Fibroblast of lung (primary cell): ENCODE data around the gene CCNDBP1. TPM values are rescaled to one million over a fixed set of nuclear protein-coding genes. Genes with fewer than 3 reads are reported as not detected.
"Not testable (repeated sequence)": the region's sequence is repeated elsewhere in the genome, so short reads cannot be mapped to it uniquely, and the experiment has no call there.

Source experiments
- DNase-seq, 2 donors: peaks; one replicate each; pipeline versions ENCODE4 v3.0.0 to v3.0.0-alpha.2; 2010; ENCODE audit warnings: low read depth in 2 of 2
- H2AFZ ChIP-seq: 2 replicates; pipeline ENCODE4 v1.5.1; 2012; ENCODE audit warnings: low read length, control low read depth, inconsistent platforms
- H3K27ac ChIP-seq: 2 replicates; pipeline ENCODE4 v1.5.1; 2011; ENCODE audit warnings: low read length, control low read depth; ENCODE audit not compliant: insufficient read depth
- H3K27me3 ChIP-seq: 2 replicates; pipeline ENCODE4 v1.5.1; 2011; ENCODE audit warnings: mild to moderate bottlenecking, low read length; ENCODE audit not compliant: control insufficient read depth, insufficient read depth
- H3K36me3 ChIP-seq: 2 replicates; pipeline ENCODE4 v1.5.1; 2011; ENCODE audit warnings: low read length; ENCODE audit not compliant: control insufficient read depth, insufficient read depth
- H3K4me1 ChIP-seq: 2 replicates; pipeline ENCODE4 v1.5.1; 2011; ENCODE audit warnings: low read length; ENCODE audit not compliant: control insufficient read depth, insufficient read depth; ENCODE audit errors: extremely low read depth
- H3K4me2 ChIP-seq: 2 replicates; pipeline ENCODE4 v1.5.1; 2011; ENCODE audit warnings: low read length, control low read depth; ENCODE audit not compliant: insufficient read depth; ENCODE audit errors: extremely low read depth
- H3K4me3 ChIP-seq, 4 experiments: fragments of 200-600 bp in 1 of 4; sonication (generic) in 1 of 4; replicated peaks in 1 of 4; 2 replicates each; pipeline ENCODE4 v1.5.1; 2011 to 2016; ENCODE audit warnings: low read length in 4 of 4, low read depth in 3 of 4, mild to moderate bottlenecking in 3 of 4, control low read depth in 2 of 4, inconsistent platforms in 1 of 4, mixed read lengths in 1 of 4; ENCODE audit not compliant: insufficient read depth in 1 of 4; ENCODE audit errors: control extremely low read depth in 1 of 4
- H3K79me2 ChIP-seq: 2 replicates; pipeline ENCODE4 v1.5.1; 2012; ENCODE audit warnings: mild to moderate bottlenecking, low read length, inconsistent platforms; ENCODE audit not compliant: control insufficient read depth, insufficient read depth
- H3K9ac ChIP-seq: 2 replicates; pipeline ENCODE4 v1.5.1; 2011; ENCODE audit warnings: mild to moderate bottlenecking, low read length, control low read depth; ENCODE audit not compliant: insufficient read depth
- H3K9me3 ChIP-seq: 2 replicates; pipeline ENCODE4 v1.5.1; 2012; ENCODE audit warnings: low read depth, low read length; ENCODE audit not compliant: control insufficient read depth, insufficient read depth
- H4K20me1 ChIP-seq: 2 replicates; pipeline ENCODE4 v1.5.1; 2011; ENCODE audit warnings: low read length; ENCODE audit not compliant: control insufficient read depth, insufficient read depth; ENCODE audit errors: extremely low read depth
- CTCF ChIP-seq, 2 donors: IDR thresholded peaks in 1 of 2; conservative IDR thresholded peaks in 1 of 2; 1 replicate in 1 of 2; 2 replicates in 1 of 2; pipeline ENCODE4 v1.5.1; 2011 to 2012; ENCODE audit warnings: low read length in 2 of 2, control low read depth in 1 of 2, inconsistent platforms in 1 of 2, low read depth in 1 of 2, mild to moderate bottlenecking in 1 of 2
- EZH2 ChIP-seq: IDR thresholded peaks from 2 replicates; pipeline ENCODE4 v1.5.1; 2012; ENCODE audit warnings: low read length, control low read depth, mild to moderate bottlenecking; ENCODE audit errors: missing control alignments
- polyA plus RNA-seq, 2 donors: library from polyadenylated mRNA; depleted of rRNA in 1 of 2; stranded (reverse) in 1 of 2; unstranded in 1 of 2; fragments of >200 nt; gene quantifications; 2 replicates each; pipeline ENCODE4 v1.2.1, GENCODE V29; 2011 to 2012; ENCODE audit warnings: missing spikeins in 1 of 2
- total RNA-seq: library from RNA; depleted of rRNA; stranded (reverse); fragments of >200 nt; gene quantifications from 2 replicates; pipeline ENCODE4 v1.2.1, GENCODE V29; 2014

The CCNDBP1 gene
- total and polyA plus RNA-seq, 2 donors (not counting 1 experiment from before 2014, with no cell fraction given) = 78.4 to 101 TPM

GRCh38 chr15:43151688-43152087, 33.5 kb upstream of the CCNDBP1 start:
- H3K4me3 ChIP-seq = no peak overlapping the region
- H2AFZ ChIP-seq = no peak overlapping the region
- H3K4me1 ChIP-seq = no peaks in the 10 kb centered on the region
- H3K9me3 ChIP-seq = no peaks in the 10 kb centered on the region
- TF ChIP-seq EZH2 (no peak), CTCF (conservative IDR thresholded peaks at IDR 0.05 in 1 of 2, IDR thresholded peaks at IDR 0.05 in 1 of 2; ENCODE audit: low read depth in 1 of 2, low read length in 2 of 2) (no peak)
- no peaks in the 10 kb centered on the region for H3K27me3 ChIP-seq
- no peak for DNase-seq
- H3K4me2 ChIP-seq = no peak overlapping the region
- no peaks in the 10 kb centered on the region for H3K79me2 ChIP-seq
- no peak overlapping the region for H3K9ac ChIP-seq
- no peaks in the 10 kb centered on the region for H4K20me1 ChIP-seq
- no peaks in the 10 kb centered on the region for H3K36me3 ChIP-seq
- no peak overlapping the region for H3K27ac ChIP-seq

DNA sequence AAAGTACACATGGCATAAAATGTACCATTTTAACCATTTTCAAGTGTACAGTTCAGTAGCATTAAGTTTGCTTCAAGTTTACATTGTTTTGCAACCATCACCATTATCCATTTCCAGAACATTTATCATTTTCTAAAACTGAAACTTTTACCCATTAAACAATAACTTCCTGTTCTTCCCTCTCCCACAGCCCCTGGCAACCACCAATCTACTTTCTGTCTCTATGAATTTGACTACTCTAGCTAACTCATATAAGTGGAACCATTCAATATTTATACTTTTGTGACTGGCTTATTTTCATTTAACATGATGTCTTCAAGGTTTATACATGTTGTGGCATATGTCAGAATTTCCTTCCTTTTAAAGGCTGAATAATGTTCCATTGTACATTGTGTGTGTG, 31.9 kb upstream of the CCNDBP1 start:
- TF ChIP-seq EZH2 (no peak), CTCF (conservative IDR thresholded peaks at IDR 0.05 in 1 of 2, IDR thresholded peaks at IDR 0.05 in 1 of 2; ENCODE audit: low read depth in 1 of 2, low read length in 2 of 2) (no peak)
- Histone ChIP-seq H3K27ac (no peak overlapping the region), H3K27me3 (no peaks in the 10 kb centered on the region), H2AFZ (no peak overlapping the region), H3K79me2 (no peaks in the 10 kb centered on the region), H3K9ac (no peak overlapping the region), H3K4me1 (no peaks in the 10 kb centered on the region), H4K20me1 (no peaks in the 10 kb centered on the region), H3K9me3 (no peaks in the 10 kb centered on the region), H3K4me2 (no peak overlapping the region), H3K4me3 (no peak overlapping the region), H3K36me3 (no peaks in the 10 kb centered on the region)
- no peak for DNase-seq

DNA sequence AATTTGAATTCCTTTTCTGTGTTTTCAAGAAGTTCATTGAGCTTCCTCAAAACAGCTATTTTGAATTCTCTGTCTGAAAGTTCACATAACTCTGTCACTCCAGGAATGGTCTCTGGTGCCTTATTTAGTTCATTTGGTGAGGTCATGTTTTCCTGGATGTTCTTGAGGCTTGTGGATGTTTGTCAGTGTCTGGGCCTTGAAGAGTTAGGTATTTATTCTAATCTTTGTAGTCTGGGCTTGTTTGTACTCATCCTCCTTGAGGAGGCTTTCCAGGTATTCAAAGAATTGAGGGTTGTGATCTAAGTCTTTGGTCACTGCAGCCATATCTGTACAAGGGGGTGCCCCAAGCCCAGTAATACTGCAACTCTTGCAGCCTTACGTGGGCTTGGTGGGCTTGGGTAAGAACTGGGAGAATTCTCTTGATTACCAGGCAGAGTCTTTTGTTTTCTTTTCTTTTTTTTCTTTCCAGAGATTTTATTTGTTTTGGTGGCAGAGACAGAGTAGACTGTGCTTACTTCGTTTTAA, 19.3 kb upstream of the CCNDBP1 start:
- H2AFZ ChIP-seq = no peak overlapping the region
- H3K27me3 ChIP-seq = no peaks in the 10 kb centered on the region
- H4K20me1 ChIP-seq = no peaks in the 10 kb centered on the region
- H3K4me3 ChIP-seq = no peak overlapping the region
- H3K4me2 ChIP-seq = no peak overlapping the region
- no peak overlapping the region for H3K27ac ChIP-seq
- H3K9ac ChIP-seq = no peak overlapping the region
- H3K4me1 ChIP-seq = no peaks in the 10 kb centered on the region
- no peak for DNase-seq
- H3K79me2 ChIP-seq = no peaks in the 10 kb centered on the region
- H3K9me3 ChIP-seq = no peaks in the 10 kb centered on the region
- H3K36me3 ChIP-seq = peaks cover 1% of the 10 kb centered on the region
- TF ChIP-seq EZH2 (no peak), CTCF (conservative IDR thresholded peaks at IDR 0.05 in 1 of 2, IDR thresholded peaks at IDR 0.05 in 1 of 2; ENCODE audit: low read depth in 1 of 2, low read length in 2 of 2) (no peak)

DNA sequence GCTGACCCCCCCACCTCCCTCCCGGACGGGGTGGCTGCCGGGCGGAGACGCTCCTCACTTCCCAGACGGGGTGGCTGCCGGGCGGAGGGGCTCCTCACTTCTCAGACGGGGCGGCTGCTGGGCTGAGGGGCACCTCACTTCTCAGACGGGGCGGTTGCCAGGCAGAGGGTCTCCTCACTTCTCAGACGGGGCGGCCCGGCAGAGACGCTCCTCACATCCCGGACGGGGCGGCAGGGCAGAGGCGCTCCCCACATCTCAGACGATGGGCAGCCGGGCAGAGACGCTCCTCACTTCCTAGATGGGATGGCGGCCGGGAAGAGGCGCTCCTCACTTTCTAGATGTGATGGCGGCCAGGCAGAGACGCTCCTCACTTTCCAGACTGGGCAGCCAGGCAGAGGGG, 17.9 kb upstream of the CCNDBP1 start:
- not testable (repeated sequence) for H3K4me2 ChIP-seq, H3K27ac ChIP-seq, H4K20me1 ChIP-seq, H3K4me3 ChIP-seq, H3K9ac ChIP-seq, H3K4me1 ChIP-seq, H3K9me3 ChIP-seq, H2AFZ ChIP-seq, H3K27me3 ChIP-seq, DNase-seq, H3K36me3 ChIP-seq, H3K79me2 ChIP-seq
